ENCODE results near the gene MARK1.

GRCh38 chr1:220684890-220685289 is 157.0 kb downstream of the MARK1 start:
- TF ChIP-seq CTCF (IDR thresholded peaks at IDR 0.05) (no peak), POLR2A (IDR thresholded peaks at IDR 0.05) (no peak)
